GM10266 (cell line): ENCODE data around the gene PRKD2.
A peak's percentile ranks its signal among the peaks of the same experiment; 100 is the strongest.

Experiments
- DNase-seq: peaks from one replicate; pipeline ENCODE4 v3.0.0; 2012; ENCODE audit errors: extremely low spot score
- TF ChIP-seq, protein P1 (sequence below): IDR thresholded peaks from 2 replicates; pipeline ENCODE4 v1.5.1; 2012; ENCODE audit warnings: mild to moderate bottlenecking, low read depth; ENCODE audit not compliant: control insufficient read depth, insufficient read depth; ENCODE audit errors: missing control alignments

PRKD2 gene

DNA sequence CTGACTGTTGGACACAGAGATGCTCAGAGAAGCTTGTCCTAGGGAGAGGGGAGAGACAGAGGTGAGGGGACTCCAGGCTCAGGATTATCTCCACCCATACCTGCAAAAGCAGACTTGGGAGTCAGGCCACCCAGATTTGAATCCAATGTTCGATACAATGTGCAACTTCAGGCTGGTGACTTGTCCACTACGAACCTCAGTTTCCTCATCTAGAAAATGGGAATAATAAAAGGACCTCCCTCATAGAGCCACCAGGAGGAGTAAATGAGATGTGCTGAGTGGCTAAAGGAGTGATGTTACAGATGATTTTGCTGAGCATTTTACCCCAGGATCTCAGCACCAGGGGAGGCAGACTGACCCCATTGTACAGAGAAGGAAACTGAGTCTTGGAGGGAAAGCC, 25.0 kb downstream of the PRKD2 start:
- TF ChIP-seq, protein P1, sequence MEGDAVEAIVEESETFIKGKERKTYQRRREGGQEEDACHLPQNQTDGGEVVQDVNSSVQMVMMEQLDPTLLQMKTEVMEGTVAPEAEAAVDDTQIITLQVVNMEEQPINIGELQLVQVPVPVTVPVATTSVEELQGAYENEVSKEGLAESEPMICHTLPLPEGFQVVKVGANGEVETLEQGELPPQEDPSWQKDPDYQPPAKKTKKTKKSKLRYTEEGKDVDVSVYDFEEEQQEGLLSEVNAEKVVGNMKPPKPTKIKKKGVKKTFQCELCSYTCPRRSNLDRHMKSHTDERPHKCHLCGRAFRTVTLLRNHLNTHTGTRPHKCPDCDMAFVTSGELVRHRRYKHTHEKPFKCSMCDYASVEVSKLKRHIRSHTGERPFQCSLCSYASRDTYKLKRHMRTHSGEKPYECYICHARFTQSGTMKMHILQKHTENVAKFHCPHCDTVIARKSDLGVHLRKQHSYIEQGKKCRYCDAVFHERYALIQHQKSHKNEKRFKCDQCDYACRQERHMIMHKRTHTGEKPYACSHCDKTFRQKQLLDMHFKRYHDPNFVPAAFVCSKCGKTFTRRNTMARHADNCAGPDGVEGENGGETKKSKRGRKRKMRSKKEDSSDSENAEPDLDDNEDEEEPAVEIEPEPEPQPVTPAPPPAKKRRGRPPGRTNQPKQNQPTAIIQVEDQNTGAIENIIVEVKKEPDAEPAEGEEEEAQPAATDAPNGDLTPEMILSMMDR = no peak

DNA sequence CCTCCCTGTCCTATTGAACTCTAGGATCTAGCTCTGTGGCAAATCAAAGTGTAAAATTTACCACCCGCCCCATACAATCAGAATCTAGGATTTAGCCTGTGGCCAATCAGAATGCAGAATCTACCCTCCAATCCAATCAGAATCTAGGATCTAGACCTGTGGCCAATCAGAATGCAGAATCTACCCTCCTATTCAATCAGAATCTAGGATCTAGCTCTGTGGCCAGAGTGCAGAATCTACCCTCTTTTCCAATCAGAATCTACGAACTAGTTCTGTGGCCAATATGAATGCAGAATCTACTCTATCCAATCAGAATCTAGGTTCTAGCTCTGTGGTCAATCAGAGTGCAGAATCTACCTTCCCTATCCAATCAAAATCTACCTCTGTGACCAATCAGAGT, 25.8 kb downstream of the PRKD2 start:
- TF ChIP-seq, protein P1 = no peak
- DNase-seq = no peak

More for the DNA sequence above, 25.0 kb downstream of the PRKD2 start:
- no peak for DNase-seq

DNA sequence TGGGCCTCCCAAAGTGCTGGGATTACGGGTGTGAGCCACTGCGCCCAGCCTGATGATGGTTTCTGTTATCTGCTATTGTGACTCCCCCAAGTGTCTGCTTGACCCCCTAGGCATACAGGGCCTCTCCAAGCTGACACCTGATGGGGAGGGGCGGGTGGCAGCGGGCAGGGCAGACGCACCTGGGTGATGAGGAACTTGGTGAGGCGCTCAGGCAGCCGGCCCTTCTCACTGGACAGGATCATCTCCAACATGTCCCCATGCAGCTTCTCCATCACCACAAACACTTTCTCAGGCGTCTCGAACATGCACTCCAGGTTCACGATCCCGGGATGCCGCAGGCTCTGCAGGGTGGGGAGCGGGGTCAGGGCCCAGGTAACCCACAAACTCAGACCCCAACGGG, 27.6 kb downstream of the PRKD2 start:
- TF ChIP-seq, protein P1 = no peak
- DNase-seq = no peak

DNA sequence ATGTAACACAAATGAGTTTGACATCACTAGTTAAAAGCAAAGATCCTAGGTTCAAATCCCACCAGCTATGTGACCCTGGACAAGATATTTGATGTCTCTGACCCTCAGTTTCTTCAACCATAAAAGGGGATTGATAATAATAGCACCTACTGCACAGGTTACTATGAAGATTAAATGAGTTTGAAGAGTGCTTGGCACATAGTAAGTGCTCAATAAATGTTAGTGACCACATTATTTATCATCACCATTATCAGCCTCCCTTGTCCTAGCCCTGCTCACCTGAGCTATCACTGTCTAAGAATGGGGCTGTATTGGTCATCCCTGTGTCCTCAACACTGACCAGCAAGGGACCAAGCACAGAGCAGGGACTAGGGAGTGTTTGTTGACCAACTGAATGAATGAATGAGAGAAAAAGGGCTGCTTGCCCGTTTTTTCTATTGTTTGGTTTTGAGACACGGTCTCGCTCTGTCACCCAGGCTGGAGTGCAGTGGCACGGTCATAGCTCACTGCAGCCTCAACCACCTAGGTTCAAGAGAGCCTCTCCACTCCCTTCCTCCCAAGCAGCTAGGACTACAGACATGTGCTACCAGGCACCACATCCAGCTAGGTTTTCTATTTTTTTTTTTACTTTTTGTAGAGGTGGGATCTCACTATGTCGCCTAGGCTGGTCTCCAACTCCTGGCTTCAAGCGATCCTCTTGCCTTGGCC, 29.3 kb downstream of the PRKD2 start:
- DNase-seq = no peak
- TF ChIP-seq, protein P1 = no peak

DNA sequence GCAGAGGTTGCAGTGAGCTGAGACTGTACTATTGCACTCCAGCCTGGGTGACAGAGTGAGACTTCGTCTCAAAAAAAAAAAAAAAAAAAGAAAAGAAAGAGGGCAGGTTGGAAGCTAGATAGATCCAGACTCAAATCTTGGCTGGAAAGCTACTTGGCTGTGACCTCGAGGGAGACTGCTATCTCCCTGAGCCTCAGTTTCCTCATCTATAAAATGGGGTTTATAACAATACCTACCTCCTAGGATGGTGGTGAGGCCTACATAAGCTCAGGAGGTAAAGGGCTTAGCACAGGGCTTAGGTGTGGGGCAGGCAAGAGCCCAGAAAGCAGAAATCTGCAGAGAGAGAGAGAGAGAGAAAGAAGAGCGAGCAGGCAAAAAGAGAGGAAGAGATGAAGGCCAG, 31.7 kb downstream of the PRKD2 start:
- TF ChIP-seq, protein P1 = no peak
- no peak for DNase-seq

DNA sequence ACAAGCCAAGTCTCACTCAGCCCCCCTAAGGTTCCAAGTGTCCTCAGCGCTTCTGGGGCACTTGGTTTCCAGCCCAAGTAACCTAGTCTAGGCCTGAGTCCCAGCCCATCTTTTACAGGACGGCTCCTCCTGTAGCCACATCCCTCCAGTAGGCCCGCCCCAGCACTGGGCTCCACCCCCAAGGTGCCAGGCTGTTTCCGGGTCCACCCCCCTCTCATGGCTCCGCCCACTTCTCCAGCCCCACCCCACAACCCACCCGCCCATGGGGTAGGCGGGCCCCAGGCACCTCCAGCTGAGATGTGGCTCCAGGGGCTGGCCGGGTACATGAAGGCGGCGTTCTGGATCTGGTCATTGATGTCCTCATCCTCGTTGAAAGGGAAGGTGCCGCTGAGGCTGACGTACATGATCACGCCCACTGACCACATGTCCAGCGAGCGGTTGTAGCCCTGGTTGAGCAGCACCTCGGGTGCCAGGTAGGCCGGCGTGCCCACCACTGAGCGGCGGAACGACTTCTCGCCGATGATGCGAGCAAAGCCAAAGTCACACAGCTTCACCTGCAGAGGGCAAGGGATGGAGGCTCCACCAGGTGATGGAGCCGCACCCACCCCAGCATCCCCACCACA, 38.7 kb downstream of the PRKD2 start:
- peak; percentile 70 for DNase-seq
- TF ChIP-seq, protein P1 = no peak
